Ovary (tissue), 3 donors: Measurements from ENCODE around the gene TEX13D.

Source experiments
- CTCF ChIP-seq, 3 donors: fragments of 450-650 bp in 2 of 3; fragments of 200-600 bp in 1 of 3; IDR thresholded peaks; one replicate each; pipeline versions ENCODE4 v1.5.1 to v1.8.0; 2016 to 2022; ENCODE audit warnings: antibody characterized with exemption in 3 of 3, mild to moderate bottlenecking in 1 of 3
- EP300 ChIP-seq: sonication (generic); formaldehyde crosslinking; IDR thresholded peaks from one replicate; pipeline ENCODE4 v1.6.1; 2017; ENCODE audit warnings: antibody characterized with exemption
- POLR2A ChIP-seq: fragments of 450-650 bp; IDR thresholded peaks from one replicate; pipeline ENCODE4 v1.6.1; 2017; ENCODE audit warnings: antibody characterized with exemption, mild to moderate bottlenecking, moderate library complexity
- donor health status: DM: no; HTN: no; CAD: no.

DNA sequence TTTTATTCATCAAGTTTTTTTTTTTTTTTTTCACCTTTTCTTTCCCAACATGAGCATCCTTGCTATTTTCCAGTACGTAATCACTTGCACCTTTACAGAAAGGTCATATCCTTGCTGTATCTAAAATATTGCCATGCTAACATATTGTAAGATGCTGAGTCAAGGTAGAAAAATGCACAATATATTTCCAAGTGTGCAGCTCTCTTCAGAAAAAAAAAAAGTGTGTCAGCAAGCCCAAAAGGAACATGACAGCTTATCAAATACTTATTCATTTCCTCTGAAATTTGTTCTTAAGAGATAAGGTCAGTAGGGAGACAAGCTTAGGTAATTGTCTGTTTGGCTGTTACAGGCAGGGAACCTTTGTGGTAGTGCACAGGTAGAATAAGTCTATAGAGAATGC lies 40.9 kb downstream of the TEX13D start:
- TF ChIP-seq POLR2A, result no peak
- TF ChIP-seq CTCF (IDR thresholded peaks at IDR 0.05), result no peak
- no peak for TF ChIP-seq EP300
